GM19328 (cell line): ENCODE results near the gene ZFP36L1.

Source experiments
- ATAC-seq: cut with Tn5 transposase; IDR thresholded peaks from one replicate; pipeline ENCODE4 v1.9.1; 2021; ENCODE audit warnings: mild to moderate bottlenecking, moderate library complexity; ENCODE audit not compliant: unreplicated experiment

The ZFP36L1 gene

GRCh38 chr14:68784978-68785533 is 7.8 kb downstream of the ZFP36L1 start:
- ATAC-seq: no peak

- ATAC-seq: no peak
Observed at GRCh38 chr14:68784226-68784910, 8.5 kb downstream of the ZFP36L1 start.

GRCh38 chr14:68783408-68784225 is 9.2 kb downstream of the ZFP36L1 start:
- ATAC-seq: no peak

- ATAC-seq: no peak
Observed at GRCh38 chr14:68782091-68782981, 10.5 kb downstream of the ZFP36L1 start.

- ATAC-seq: no peak
Observed at GRCh38 chr14:68781161-68782021, 11.5 kb downstream of the ZFP36L1 start.

- ATAC-seq: no peak
Observed at GRCh38 chr14:68780358-68781160, 12.3 kb downstream of the ZFP36L1 start.

GRCh38 chr14:68779761-68780323 is 13.0 kb downstream of the ZFP36L1 start:
- no peak for ATAC-seq

GRCh38 chr14:68777644-68778043 is 15.2 kb downstream of the ZFP36L1 start:
- no peak for ATAC-seq

- ATAC-seq: no peak
Observed at GRCh38 chr14:68775614-68776126, 17.2 kb downstream of the ZFP36L1 start.

GRCh38 chr14:68774771-68775613 is 17.9 kb downstream of the ZFP36L1 start:
- ATAC-seq: no peak

GRCh38 chr14:68772761-68773381 is 20.0 kb downstream of the ZFP36L1 start:
- ATAC-seq: no peak

GRCh38 chr14:68771631-68772030 is 21.2 kb downstream of the ZFP36L1 start:
- ATAC-seq: no peak

GRCh38 chr14:68770553-68771286 is 22.1 kb downstream of the ZFP36L1 start:
- ATAC-seq: no peak

- no peak for ATAC-seq
Observed at GRCh38 chr14:68770051-68770450, 22.8 kb downstream of the ZFP36L1 start.

GRCh38 chr14:68768316-68768715 is 24.6 kb downstream of the ZFP36L1 start:
- ATAC-seq: no peak

- no peak for ATAC-seq
Observed at GRCh38 chr14:68767248-68767645, 25.6 kb downstream of the ZFP36L1 start.
